ENCODE data around the gene IFITM10. TPM values are rescaled to one million over a fixed set of nuclear protein-coding genes. Genes with fewer than 3 reads are reported as not detected.
A peak's percentile ranks its signal among the peaks of the same experiment; 100 is the strongest.
"Not testable (repeated sequence)": the region's sequence is repeated elsewhere in the genome, so short reads cannot be mapped to it uniquely, and the experiment has no call there.

Gene IFITM10
- total RNA-seq, 2 experiments from 2014 or later = 0.21 TPM; not detected in 1

DNA sequence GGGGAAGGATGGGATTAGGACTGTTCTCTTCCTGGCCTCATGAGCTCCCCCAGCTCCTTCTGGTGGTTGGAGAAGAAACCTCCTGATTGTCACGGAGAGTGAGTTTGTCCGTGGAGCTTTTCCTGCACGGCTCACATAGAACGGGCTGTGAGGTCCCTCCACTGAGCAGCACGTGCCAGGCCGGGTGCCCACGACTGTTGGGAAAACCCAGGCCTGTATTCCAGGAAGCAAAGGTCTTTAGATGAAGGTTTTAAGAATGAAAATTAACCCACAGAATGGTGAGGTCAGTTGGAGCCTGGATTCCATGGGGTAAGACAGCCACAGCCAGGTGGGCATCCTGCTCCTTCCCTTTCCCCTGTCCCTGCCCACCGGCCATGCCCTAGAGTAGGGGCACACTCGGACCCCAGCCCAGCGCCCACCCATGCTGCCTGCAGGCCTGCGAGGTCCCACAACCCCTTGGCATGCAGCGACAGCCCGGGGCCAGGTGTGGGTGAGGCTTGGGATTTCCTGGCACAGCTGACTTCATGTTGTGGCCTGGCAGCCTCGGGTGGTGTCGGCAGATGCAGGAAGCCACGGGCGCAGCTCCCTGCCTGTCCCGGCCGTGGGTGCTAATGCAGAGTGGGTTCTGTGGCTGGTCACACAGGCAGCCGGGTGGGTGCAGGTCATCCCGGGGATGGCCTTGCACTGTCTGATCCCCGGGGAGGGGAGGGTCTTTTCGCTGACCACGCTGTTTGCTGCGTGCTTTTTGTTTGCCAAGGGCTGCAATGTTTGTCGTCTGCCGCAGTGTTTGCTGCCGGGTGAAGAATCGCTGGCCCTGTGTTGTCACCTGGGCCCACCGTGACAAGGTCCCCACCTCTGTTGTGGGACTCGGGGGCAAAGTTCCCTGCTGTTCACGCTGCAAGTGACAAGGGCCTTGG, 60.9 kb downstream of the IFITM10 start:
- CTCF ChIA-PET; H3K4me3 Mint-ChIP-seq; H3K9me3 Mint-ChIP-seq (ENCODE audit: low read depth); H3K27ac Mint-ChIP-seq; POLR2A ChIA-PET; H3K36me3 Mint-ChIP-seq (ENCODE audit: low read depth); ATAC-seq; DNase-seq; H3K4me1 Mint-ChIP-seq: not testable (repeated sequence)
- intact Hi-C loops (cut with DNase I, micrococcal nuclease) = loop anchor here (5.0 kb wide), 3 partner anchors 37 to 463 kb away; partner anchors contain the start of gene TNNT3 (in 1 of the 2)
- peaks cover 14% of the 10 kb centered on the region for H3K27me3 Mint-ChIP-seq

DNA sequence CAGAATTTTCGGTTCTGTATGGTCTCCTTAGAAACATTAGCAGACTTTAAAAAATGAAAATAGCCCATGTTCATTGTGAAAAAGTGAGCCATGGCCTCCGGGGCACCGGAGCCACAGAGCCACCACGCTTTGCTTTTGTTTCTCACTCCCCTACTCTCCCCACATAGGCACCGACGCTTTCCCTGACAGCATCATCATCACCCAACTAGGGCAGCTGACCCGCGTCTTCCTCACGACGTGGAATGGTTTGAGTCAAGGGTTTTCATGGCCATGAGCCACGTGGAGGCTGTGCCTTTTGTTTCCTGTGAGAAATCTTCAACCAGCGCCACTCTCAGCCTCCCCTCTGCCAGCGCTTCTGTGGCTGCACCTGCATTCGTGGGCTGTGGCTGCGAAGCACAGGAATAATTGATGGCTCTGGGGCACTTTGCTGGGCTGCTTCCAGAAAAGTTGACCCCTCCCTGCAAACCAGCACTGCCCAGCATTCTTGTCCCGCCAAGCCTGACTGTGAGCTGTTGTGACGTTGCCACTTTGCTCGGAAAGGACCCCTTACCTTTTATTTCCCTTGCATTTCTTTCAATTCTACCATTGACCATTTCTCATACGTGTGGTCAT, 62.0 kb downstream of the IFITM10 start:
- CTCF ChIA-PET; H3K4me1 Mint-ChIP-seq; POLR2A ChIA-PET; H3K9me3 Mint-ChIP-seq (ENCODE audit: low read depth); intact Hi-C loops (cut with DNase I, micrococcal nuclease); H3K27ac Mint-ChIP-seq; H3K4me3 Mint-ChIP-seq; DNase-seq; H3K36me3 Mint-ChIP-seq (ENCODE audit: low read depth): not testable (repeated sequence)
- ATAC-seq = peak; percentile 49
- H3K27me3 Mint-ChIP-seq = peaks cover 14% of the 10 kb centered on the region

DNA sequence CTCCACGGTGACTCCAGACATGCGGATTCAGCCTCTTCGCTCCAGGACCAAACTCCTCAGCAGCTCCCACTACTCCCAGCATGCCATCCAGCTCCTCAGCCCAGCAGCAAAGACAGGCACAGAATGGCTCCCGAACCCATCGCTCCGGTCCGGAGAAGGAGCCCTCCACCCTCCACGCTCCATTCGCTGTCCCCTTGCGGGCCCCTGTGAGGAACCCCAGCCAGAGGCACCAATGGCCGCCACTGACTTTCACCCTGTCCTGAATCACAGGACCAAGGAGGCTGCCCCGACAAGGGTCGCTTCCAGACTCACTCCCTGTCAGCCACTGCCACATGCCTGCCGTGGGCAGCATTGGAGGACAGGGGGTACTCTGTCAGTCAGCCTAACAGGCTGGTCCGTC, 64.2 kb downstream of the IFITM10 start:
- H3K4me3 Mint-ChIP-seq; H3K9me3 Mint-ChIP-seq (ENCODE audit: low read depth); CTCF ChIA-PET; H3K27ac Mint-ChIP-seq; ATAC-seq; POLR2A ChIA-PET; DNase-seq; intact Hi-C loops (cut with DNase I, micrococcal nuclease); H3K36me3 Mint-ChIP-seq (ENCODE audit: low read depth); H3K4me1 Mint-ChIP-seq: not testable (repeated sequence)
- H3K27me3 Mint-ChIP-seq = peaks cover 11% of the 10 kb centered on the region

DNA sequence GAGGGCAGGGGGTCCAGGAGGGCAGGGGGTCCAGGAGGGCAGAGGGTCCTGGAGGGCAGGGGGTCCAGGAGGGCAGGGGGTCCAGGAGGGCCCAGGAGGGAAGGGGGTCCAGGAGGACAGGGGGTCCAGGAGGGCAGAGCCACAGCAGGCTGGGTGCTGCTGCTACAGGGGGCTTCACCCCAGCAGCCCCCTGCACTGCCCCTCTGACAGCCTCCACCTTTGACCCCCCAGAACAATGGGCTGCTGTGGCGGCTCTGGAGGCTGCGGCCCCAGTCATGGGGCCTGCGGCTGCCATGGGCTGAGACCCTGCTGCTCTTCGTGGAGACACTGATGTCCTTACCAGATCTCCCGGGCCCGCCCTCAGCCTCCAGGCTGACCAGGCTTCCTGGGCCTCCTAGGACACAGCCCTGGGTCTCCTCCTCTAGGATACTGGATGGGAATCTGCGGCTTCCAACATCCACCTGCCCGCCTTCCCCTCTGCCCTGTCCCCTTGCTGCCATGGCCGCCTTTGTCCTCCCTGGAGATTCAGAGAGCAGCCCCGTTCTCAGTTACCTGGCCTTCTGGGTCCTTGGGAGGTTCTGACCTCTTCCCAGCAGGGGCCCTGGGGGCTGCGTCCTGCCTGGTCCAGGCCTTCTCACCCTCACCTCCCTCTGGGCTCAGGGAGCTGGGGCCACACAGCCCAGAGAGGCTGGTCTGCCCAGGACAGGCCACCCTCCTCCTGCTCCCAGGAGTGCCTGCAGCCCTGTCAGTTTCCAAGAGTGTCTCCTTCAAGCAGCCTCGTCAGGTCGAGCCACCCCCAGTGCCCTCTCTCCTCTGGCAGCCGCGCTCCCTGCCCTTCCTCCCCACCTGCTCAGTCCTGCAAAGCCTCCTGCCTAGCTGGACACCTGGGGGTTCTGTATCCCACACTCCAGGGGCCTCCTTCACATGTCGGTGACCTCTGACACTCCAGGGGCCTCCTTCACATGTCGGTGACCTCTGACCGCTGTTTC, 65.2 kb downstream of the IFITM10 start:
- intact Hi-C loops (cut with DNase I, micrococcal nuclease); H3K36me3 Mint-ChIP-seq (ENCODE audit: low read depth); H3K27me3 Mint-ChIP-seq; DNase-seq; ATAC-seq; CTCF ChIA-PET; H3K27ac Mint-ChIP-seq; H3K4me3 Mint-ChIP-seq; H3K9me3 Mint-ChIP-seq (ENCODE audit: low read depth); POLR2A ChIA-PET; H3K4me1 Mint-ChIP-seq: not testable (repeated sequence)

DNA sequence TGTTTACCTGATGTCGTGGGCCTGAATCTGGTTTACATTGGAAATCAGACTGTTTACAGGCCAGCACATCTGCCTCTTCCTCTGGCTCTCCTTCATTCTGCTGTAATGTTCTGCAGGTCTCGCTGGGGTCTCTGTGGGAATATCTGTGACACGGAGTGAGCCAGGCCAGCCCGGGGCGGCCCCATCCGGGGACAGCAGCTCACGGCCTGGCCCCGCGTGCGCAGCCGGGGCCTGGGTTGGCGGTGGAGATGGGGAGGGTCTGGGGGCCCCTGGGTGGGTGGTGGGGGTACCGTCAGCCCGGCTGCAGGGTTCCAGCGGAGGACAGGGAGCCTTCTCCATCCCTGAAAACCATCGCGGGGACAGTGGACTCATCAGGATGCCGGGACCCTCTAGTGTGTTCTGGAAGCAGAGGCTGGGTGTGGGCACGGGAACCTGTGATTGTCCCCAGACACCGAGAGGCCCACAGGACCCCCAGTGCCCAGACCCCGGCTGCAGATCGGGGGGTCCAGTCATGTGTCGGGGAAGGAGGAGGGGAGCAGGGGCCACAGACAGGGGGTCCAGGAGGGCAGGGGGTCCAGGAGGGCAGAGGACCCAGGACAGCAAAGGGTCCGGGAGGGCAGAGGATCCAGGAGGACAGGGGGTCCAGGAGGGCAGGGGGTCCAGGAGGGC, 66.4 kb downstream of the IFITM10 start:
- H3K27me3 Mint-ChIP-seq; POLR2A ChIA-PET; DNase-seq; H3K36me3 Mint-ChIP-seq (ENCODE audit: low read depth); CTCF ChIA-PET; H3K9me3 Mint-ChIP-seq (ENCODE audit: low read depth); H3K4me1 Mint-ChIP-seq; ATAC-seq; H3K27ac Mint-ChIP-seq; intact Hi-C loops (cut with DNase I, micrococcal nuclease); H3K4me3 Mint-ChIP-seq: not testable (repeated sequence)

DNA sequence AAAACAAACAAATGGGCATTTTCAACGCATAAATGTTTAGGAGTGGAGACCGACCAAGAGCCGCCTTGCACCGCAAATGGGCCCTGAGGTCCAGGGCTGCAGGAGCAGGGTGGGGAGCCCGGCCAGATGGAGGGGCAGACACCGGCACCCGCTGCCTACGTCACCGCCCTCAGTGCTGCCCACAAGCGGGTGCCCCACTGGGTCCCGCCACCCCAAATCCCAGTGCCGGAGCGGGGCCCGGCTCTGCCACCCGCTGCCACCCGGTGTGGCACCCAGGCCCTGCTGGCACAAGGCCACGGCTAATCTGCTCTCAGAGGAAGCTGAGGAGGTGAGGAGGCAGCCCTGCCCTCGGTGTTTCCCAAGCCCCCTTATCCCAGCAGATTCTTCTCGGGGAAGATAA, 67.2 kb downstream of the IFITM10 start:
- intact Hi-C loops (cut with DNase I, micrococcal nuclease); POLR2A ChIA-PET: not testable (repeated sequence)

More for the DNA sequence above, 67.2 kb downstream of the IFITM10 start:
- DNase-seq; H3K4me1 Mint-ChIP-seq; H3K9me3 Mint-ChIP-seq (ENCODE audit: low read depth); H3K4me3 Mint-ChIP-seq; H3K27me3 Mint-ChIP-seq; ATAC-seq; H3K27ac Mint-ChIP-seq; H3K36me3 Mint-ChIP-seq (ENCODE audit: low read depth): not testable (repeated sequence)
- CTCF ChIA-PET = interaction anchor here (1.1 kb wide), 1 partner anchor 31 kb away, joined by 4 read pairs; no protein-coding TSS in a partner anchor

Other genes starting within 250 kb of the IFITM10 start
- gene DUSP8, start 178.3 kb downstream of the IFITM10 start, total RNA-seq = 1 to 10 TPM; 1.3 to 2.8 TPM
- not detected for gene KRTAP5-1, start 165.3 kb downstream of the IFITM10 start, total RNA-seq
- gene KRTAP5-2, start 152.3 kb downstream of the IFITM10 start, total RNA-seq = not detected
- not detected for gene KRTAP5-3, start 142.1 kb downstream of the IFITM10 start, total RNA-seq
- gene KRTAP5-4, start 128.5 kb downstream of the IFITM10 start, total RNA-seq = not detected
- not detected for gene KRTAP5-5, start 120.8 kb downstream of the IFITM10 start, total RNA-seq
- gene KRTAP5-6, start 53.4 kb downstream of the IFITM10 start, total RNA-seq = not detected
- 10 to 100 TPM; 38.8 to 41.5 TPM for gene CTSD, start 13.3 kb upstream of the IFITM10 start, total RNA-seq
- not detected for gene SYT8, start 84.4 kb upstream of the IFITM10 start, total RNA-seq
- not detected for gene TNNI2, start 88.4 kb upstream of the IFITM10 start, total RNA-seq
- gene LSP1, start 102.5 kb upstream of the IFITM10 start, total RNA-seq = 100 to 1,000 TPM; 193 to 227 TPM
- under 1 TPM; 0.07 to 0.09 TPM for gene PRR33, start 141.3 kb upstream of the IFITM10 start, total RNA-seq
- 1 to 10 TPM; 2.1 TPM for gene TNNT3, start 169.1 kb upstream of the IFITM10 start, total RNA-seq
- gene MRPL23, start 196.7 kb upstream of the IFITM10 start, total RNA-seq = 100 to 1,000 TPM; 106 to 137 TPM
- not detected for gene H19, start 247.2 kb upstream of the IFITM10 start, total RNA-seq

Data from activated CD4-positive, alpha-beta T cell treated with anti-CD3 and anti-CD28 coated beads for 36 hours (primary cell).